HG03060 (cell line): ENCODE data around the gene SORL1.
"Not testable (repeated sequence)": the region's sequence is repeated elsewhere in the genome, so short reads cannot be mapped to it uniquely, and the experiment has no call there.

Experiments used
- ATAC-seq: cut with Tn5 transposase; IDR thresholded peaks from one replicate; pipeline ENCODE4 v1.9.1; 2021; ENCODE audit warnings: low read depth, moderate number of reproducible peaks; ENCODE audit not compliant: unreplicated experiment

The SORL1 gene

DNA sequence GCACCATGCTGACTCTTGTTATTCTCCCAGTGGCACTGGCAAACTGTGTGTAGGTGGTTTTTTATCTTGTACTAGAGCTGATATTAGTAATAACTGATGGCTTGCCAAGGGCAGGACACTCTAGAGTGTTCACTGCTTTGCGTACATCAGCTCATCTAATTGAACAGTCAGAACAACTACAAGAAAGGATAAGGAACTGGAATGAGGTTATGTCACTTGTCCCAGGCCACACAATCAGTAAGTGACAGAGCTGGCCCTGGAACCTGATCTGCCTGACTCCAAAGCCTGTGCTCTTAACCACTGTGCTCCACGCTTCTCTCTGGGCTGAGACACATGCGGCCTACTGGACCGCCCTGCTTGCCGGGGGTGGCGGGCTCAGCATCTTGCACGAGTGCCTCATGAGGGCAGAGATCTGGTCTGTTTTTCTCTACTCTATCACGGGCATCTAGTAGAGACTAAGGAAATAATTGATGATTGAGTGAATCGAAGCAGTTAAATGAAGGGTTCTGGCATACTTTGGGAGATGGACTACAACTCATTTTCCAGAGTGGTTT lies 156.5 kb downstream of the SORL1 start:
- no peak for ATAC-seq

- no peak for ATAC-seq
These were observed 158.6 kb downstream of the SORL1 start for GRCh38 chr11:121610706-121611105.

DNA sequence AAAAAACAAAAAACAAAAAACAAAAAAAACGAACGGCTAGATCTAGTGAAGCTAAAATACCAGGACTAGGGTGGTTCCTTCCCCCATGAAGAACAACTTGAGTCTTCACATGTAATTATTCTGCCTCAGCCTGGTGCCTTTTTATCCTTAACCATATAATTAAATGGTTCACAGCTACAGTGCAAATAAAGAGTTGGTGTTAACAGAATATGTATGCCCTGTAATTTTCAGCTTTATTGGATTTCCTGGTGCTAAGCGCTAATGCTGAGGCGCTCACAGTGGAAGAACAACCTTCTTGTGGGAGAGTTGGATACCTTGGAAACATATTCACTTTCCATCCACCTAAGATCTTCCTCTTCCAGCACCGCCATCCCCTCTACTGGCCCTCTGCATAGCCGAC lies 159.1 kb downstream of the SORL1 start:
- no peak for ATAC-seq

DNA sequence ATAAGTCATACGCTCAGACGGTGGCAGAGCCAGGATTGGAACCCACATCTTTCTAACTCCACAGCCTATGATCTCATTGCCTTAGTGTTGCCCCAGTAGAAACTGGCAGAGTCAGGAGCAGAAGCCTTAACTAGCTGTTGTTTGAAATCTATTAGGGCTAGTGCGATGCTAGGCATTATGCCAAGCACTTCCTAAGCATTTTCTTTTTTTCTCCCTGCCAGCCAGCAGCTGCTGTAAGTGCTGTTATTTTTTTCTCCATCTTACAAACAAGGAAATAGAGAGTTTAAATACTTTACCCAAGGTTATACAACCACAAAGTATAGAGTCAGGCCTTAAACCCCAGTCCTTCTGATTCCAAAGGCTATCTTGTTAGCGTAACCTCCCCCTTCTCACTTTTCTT lies 161.6 kb downstream of the SORL1 start:
- ATAC-seq, result no peak

- no peak for ATAC-seq
These were observed 162.6 kb downstream of the SORL1 start for GRCh38 chr11:121614636-121615240.

DNA sequence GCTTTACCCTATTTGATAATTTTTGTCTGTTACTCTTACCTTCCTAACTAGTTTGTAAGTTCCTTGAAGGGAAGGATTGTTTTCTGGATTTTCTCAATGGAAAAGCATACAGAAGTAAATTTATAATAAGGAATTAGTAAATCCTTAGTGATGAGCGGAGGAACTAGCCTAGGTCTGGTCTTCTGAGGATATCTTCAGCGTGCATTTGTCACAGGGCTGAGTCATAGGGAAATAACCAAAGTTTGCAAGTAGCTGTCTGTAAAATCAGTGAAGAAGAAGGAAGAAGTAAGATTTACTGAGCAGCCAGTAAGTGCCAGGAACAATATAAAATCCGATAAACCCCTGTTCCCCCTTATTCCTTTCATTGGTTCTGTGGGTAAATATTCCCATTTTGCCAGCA lies 163.4 kb downstream of the SORL1 start:
- ATAC-seq, result no peak

GRCh38 chr11:121618516-121618915 lies 166.4 kb downstream of the SORL1 start:
- no peak for ATAC-seq

DNA sequence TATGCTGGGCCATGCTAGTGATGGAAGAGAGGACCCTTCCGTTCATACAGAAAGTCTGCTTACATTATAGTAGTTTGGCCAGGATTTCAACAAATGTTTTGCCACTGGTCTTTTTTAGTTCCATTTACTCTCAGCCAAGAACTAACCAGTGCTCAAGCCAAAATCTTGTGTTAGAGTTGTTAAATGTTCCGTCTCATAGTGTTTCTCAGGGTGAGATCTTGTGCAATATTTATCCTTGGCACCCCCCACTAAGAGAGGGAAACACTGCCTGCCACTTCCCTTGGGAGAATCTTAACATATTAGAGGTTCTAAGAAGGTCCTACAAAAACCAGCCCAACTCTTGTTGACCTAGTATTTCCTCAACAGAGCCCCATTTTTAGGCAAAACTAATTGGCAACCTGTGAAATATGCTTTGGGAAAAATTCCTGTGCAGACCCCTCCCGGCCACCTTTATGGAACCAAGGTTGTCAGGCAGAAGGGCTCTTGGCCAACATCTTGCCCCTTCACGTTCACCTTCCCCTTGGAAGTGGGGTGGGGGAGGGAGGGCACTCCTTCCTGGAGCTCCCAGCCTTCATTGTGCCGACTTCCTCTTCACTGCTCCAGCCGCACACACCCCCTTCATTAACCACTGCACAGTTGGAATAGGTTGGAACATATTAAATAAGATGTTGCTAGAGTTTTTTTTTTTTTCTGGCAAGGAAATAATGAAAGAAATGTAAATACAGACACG lies 173.8 kb downstream of the SORL1 start:
- ATAC-seq, result no peak

DNA sequence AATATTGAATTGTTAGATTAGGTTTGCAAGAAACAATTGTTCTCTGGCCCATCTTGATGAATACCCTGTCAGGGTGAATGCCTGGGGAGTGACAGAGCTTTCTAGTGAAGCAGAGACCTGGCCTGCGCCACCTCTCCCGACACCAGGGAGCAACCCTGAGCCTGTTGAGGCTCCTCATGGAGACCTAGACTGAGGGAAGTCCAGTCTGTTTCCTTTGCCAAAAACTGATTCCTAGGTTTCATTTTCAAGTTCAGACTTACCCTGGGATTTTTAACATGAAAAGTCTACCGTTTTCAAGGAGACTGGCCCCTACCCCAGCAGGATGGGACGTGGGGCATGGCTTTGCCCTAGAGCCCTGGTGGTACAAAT lies 174.4 kb downstream of the SORL1 start:
- ATAC-seq, result no peak

GRCh38 chr11:121626980-121627379 lies 174.9 kb downstream of the SORL1 start:
- no peak for ATAC-seq

DNA sequence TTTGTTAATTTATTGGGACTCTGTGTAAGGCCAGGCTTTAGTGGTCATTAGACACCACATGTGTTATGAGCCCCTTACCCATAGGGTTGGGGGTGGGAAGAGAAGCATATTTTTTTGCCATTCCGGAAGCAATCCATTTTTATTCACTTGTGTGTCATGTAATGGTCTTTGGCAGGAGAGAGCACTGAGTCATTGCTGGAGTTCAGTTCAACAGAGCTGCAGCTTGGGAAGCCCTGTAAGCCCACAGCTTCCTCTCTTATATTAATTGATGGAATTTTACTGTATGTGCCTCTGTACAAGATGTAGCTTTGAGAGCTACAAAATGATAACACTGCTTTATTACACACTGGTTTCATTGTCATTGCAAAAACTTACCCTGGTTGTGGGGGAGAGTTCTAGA lies 177.9 kb downstream of the SORL1 start:
- ATAC-seq, result no peak

GRCh38 chr11:121631456-121631855 lies 179.3 kb downstream of the SORL1 start:
- ATAC-seq, result no peak

DNA sequence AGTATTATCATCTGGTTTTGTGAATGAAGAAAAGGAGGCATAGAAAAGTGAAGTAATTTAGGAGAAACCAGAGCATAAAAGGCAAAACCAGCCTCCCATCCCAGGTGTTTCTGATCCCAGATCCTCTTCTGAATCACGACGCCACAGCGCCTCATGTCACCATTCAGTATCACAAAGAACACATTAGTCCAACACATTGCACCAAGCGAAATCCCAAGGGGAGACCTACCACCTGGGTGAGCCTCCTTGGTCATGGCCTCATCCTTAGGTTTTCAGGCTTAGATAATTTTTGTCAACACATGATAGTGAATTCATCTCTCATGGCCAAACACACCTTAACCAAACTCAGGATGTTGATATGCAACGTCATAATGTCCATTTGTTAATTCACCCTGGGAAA lies 182.2 kb downstream of the SORL1 start:
- no peak for ATAC-seq

DNA sequence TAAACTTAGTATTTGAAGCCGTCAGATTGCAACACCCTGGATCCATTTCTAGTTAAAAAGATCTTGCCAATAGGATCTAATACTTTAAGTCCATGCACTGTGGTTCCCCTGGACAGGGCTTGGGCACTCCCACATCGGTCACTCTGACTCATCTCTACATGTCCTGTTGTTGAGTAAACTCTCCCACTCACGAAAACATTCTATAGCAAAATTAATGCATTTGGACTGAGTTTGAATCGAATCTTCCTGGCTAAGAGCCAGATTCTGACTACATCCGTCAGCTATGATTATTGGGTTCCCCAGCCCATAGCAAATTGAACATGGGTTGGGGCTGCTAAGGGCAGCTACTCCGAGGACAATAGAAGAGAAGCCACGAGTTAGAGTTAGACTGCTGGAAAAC lies 182.8 kb downstream of the SORL1 start:
- ATAC-seq, result no peak

DNA sequence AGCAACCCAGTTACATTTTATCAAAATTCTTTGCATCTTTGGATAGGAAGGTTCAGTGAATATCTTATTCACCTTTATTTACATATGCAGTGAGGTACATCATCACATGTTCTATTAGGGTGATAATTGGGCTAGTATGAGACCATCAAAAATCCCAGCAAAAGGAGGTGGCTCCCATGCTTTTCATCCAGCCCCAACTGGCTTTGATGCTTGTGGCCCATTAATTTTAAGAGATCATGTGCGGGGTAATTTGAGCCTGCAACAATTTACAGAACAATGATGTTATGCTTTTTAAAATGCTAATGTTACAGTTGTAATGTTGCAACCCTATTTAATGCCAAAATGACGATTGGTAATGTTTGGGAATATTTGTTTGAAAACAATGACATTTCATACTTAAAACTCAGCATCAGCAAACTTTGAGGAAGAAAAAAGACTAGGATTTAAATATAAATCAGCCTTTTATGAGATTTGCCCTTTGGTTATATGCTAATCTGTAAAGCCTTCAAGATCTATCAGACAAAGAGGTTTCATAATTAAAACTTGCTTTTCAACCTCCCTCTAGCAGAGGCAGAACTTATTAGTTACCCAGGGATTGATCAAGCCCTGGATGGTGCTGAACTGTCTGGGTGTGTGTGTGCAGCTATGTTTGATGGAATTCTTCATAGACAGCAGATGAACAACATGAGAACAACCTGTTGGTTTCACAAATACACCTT lies 184.1 kb downstream of the SORL1 start:
- no peak for ATAC-seq

- no peak for ATAC-seq
These were observed 184.7 kb downstream of the SORL1 start for GRCh38 chr11:121636800-121637176.

DNA sequence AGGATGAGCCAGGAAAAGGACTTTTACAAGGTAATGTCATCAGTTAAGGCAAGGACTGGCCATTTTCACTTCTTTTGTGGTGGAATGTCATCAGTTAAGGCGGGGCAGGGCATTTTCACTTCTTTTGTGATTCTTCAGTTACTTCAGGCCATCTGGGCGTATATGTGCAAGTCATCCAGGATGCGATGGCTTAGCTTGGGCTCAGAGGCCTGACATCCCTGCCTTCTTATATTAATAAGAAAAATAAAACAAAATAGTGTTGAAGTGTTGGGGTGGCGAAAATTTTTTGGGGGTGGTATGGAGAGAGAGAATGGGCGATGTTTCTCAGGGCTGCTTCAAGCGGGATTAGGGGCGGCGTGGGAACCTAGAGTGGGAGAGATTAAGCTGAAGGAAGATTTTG lies 185.5 kb downstream of the SORL1 start:
- ATAC-seq, result not testable (repeated sequence)

DNA sequence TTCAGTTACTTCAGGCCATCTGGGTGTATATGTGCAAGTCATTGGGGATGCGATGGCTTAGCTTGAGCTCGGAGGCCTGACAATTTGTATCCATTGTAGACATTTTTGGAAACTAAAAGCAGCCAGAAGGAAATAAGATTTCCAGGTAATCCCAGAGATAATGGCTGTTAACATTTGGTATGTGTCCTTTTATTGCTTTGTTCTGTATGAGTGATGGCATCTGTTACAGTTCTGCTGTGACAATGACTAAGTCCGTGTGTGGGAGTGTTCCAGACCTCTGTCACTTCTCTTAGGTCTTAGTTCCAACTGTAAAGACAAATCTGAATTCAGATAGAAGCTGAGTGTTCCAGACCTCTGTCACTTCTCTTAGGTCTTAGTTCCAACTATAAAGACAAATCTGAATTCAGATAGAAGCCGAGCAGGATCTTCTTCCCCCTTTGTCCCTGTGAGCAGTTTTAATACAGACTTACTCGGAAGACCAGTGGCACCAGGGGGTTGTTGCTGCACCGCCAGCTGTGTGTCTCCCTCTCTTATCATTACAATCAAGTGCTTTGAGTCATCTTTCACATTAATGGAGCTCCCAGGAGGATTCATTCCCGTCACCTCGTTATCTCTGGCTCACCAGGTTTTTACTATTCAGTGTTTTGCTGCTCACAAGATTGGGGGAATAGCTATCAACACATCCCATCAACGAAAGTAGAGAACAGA lies 191.5 kb downstream of the SORL1 start:
- no peak for ATAC-seq

GRCh38 chr11:121644187-121644512 lies 192.0 kb downstream of the SORL1 start:
- ATAC-seq, result no peak

DNA sequence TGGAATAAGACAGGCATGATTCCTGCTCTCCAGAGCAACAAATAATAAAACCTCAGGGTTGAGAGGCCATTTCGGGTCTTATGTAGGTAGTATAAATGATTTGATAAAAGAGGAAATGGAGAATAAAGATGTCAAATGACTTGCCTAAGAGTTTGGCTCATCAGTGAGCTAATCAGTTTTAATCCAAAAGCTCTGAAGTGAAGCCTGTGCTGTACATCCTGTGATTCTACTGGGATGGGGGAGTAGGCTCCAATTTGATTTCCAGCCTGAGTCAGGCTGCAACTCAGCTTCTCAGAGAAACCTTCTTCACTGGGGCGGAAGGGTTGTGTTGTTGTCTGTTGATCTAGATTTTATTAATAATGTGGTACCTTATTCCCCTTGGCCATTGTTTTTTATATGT lies 192.9 kb downstream of the SORL1 start:
- no peak for ATAC-seq

- ATAC-seq, result no peak
These were observed 193.5 kb downstream of the SORL1 start for GRCh38 chr11:121645596-121645995.
